Measurements from ENCODE around the gene MAPT. TPM values are rescaled to one million over a fixed set of nuclear protein-coding genes. Genes with fewer than 3 reads are reported as not detected.

MAPT gene
- total RNA-seq, 1 experiment from 2014 or later = 37.5 TPM

DNA sequence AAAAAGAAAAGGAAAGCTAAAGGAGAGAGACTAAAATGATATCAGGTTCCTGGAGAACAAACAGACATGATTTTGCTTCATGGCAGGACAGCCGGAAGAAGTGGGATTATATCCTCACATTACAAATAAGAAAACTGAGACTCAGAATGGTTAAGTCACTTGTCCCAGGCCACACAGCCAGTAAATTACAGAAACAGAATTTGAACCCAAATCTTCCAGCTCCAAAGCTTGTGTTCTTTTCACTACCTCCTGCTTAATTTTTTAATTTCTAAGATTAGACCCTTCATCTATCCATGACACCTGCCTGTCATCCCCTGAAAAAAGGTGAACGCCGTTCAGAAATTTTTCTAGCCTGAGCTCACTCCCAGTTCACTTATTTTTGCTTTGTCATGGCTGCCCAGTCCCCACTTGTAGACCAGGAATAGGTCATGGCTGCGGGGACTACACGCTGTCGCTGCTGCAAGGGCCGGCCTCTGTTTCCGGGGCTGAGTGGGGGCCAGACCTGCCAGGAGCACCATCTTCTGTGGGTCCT lies 36.1 kb downstream of the MAPT start:
- TF ChIP-seq, protein P1, sequence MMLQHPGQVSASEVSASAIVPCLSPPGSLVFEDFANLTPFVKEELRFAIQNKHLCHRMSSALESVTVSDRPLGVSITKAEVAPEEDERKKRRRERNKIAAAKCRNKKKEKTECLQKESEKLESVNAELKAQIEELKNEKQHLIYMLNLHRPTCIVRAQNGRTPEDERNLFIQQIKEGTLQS (IDR thresholded peaks at IDR 0.05) = no peak
- TF ChIP-seq, protein P2, sequence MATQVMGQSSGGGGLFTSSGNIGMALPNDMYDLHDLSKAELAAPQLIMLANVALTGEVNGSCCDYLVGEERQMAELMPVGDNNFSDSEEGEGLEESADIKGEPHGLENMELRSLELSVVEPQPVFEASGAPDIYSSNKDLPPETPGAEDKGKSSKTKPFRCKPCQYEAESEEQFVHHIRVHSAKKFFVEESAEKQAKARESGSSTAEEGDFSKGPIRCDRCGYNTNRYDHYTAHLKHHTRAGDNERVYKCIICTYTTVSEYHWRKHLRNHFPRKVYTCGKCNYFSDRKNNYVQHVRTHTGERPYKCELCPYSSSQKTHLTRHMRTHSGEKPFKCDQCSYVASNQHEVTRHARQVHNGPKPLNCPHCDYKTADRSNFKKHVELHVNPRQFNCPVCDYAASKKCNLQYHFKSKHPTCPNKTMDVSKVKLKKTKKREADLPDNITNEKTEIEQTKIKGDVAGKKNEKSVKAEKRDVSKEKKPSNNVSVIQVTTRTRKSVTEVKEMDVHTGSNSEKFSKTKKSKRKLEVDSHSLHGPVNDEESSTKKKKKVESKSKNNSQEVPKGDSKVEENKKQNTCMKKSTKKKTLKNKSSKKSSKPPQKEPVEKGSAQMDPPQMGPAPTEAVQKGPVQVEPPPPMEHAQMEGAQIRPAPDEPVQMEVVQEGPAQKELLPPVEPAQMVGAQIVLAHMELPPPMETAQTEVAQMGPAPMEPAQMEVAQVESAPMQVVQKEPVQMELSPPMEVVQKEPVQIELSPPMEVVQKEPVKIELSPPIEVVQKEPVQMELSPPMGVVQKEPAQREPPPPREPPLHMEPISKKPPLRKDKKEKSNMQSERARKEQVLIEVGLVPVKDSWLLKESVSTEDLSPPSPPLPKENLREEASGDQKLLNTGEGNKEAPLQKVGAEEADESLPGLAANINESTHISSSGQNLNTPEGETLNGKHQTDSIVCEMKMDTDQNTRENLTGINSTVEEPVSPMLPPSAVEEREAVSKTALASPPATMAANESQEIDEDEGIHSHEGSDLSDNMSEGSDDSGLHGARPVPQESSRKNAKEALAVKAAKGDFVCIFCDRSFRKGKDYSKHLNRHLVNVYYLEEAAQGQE (IDR thresholded peaks at IDR 0.05; ENCODE audit: low read depth) = no peak
- no peaks in the 10 kb centered on the region for H3K9me2 ChIP-seq (ENCODE audit: insufficient read depth)
- intact Hi-C loops (cut with micrococcal nuclease) = no loop called here
- no peaks in the 10 kb centered on the region for H3K9me3 ChIP-seq (ENCODE audit: control insufficient read depth in 1 of 2, insufficient read depth in 1 of 2, low read depth in 1 of 2, low read length in 2 of 2)
- POLR2A ChIA-PET = interaction anchor here (1.1 kb wide), 1 partner anchor 18 kb away, joined by 3 read pairs; no protein-coding TSS in a partner anchor
- RAD21 ChIA-PET (ENCODE audit: low non-redundant PET in 1 of 2, low total read pairs in 2 of 2, uncharacterized antibody in 2 of 2, unreplicated experiment in 2 of 2) = no interaction called here
- no peak overlapping the region for H3K4me2 ChIP-seq (ENCODE audit: low read length)
- no peak overlapping the region for H3K27ac ChIP-seq (ENCODE audit: low read depth, low read length)
- no peaks in the 10 kb centered on the region for H4K20me1 ChIP-seq (ENCODE audit: insufficient read depth)
- H3K27me3 ChIP-seq (ENCODE audit: insufficient read depth, low read length) = no peaks in the 10 kb centered on the region
- no peak overlapping the region for H3K4me3 ChIP-seq (replicated peaks in 1 of 2; ENCODE audit: low read depth in 1 of 2, low read length in 2 of 2)
- H2AFZ ChIP-seq (ENCODE audit: low read depth, low read length, poor library complexity, severe bottlenecking) = no peak overlapping the region
- ATAC-seq (no peak), DNase-seq (ENCODE audit: low read depth, low spot score) (no peak)
- no peaks in the 10 kb centered on the region for H3K79me2 ChIP-seq (ENCODE audit: insufficient read depth, low read length)
- peaks cover 3 to 6% of the 10 kb centered on the region in 2 experiments; a peak in 3 of 4 replicates for H3K4me1 ChIP-seq (ENCODE audit: control insufficient read depth in 1 of 2, insufficient read depth in 2 of 2, low read length in 2 of 2)
- BruUV-seq (replicated peaks) = no TSS peak
- CTCF ChIA-PET = interaction anchor here (1.5 kb wide), 1 partner anchor 19 kb away, joined by 4 read pairs; no protein-coding TSS in a partner anchor
- H3K36me3 ChIP-seq (ENCODE audit: control insufficient read depth in 1 of 2, insufficient read depth in 2 of 2, low read length in 2 of 2) = no peaks in the 10 kb centered on the region
- no peak overlapping the region for H3K9ac ChIP-seq (ENCODE audit: low read length)

DNA sequence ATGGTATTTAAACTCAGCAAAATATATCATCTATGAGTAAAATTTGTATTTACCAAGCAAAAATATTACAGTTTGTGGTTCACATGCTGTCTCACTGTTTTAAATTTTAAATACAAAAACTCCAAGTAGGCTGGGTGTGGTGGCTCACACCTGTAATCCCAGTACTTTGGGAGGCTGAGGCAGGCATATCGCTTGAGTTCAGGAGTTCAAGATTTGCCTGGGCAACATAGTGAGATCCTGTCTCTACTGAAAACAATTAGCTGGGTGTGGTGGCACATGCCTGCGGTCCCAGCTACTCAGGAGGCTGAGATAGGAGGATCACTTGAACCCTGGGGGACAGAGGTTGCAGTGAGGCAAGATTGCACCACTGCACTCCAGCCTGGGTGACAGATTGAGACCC lies 37.3 kb downstream of the MAPT start:
- Histone ChIP-seq H3K4me2 (ENCODE audit: low read length) (no peak overlapping the region), H3K4me3 (replicated peaks in 1 of 2; ENCODE audit: low read depth in 1 of 2, low read length in 2 of 2) (no peak overlapping the region), H3K36me3 (ENCODE audit: control insufficient read depth in 1 of 2, insufficient read depth in 2 of 2, low read length in 2 of 2) (no peaks in the 10 kb centered on the region), H4K20me1 (ENCODE audit: insufficient read depth) (no peaks in the 10 kb centered on the region), H3K9ac (ENCODE audit: low read length) (no peak overlapping the region), H3K79me2 (ENCODE audit: insufficient read depth, low read length) (no peaks in the 10 kb centered on the region), H3K4me1 (ENCODE audit: control insufficient read depth in 1 of 2, insufficient read depth in 2 of 2, low read length in 2 of 2) (peaks cover 3 to 6% of the 10 kb centered on the region in 2 experiments; a peak in 3 of 4 replicates), H3K9me2 (ENCODE audit: insufficient read depth) (no peaks in the 10 kb centered on the region), H2AFZ (ENCODE audit: low read depth, low read length, poor library complexity, severe bottlenecking) (no peak overlapping the region), H3K27me3 (ENCODE audit: insufficient read depth, low read length) (no peaks in the 10 kb centered on the region), H3K9me3 (ENCODE audit: control insufficient read depth in 1 of 2, insufficient read depth in 1 of 2, low read depth in 1 of 2, low read length in 2 of 2) (no peaks in the 10 kb centered on the region), H3K27ac (ENCODE audit: low read depth, low read length) (no peak overlapping the region)
- no peak for ATAC-seq
- intact Hi-C loops (cut with micrococcal nuclease) = no loop called here
- BruUV-seq (replicated peaks) = no TSS peak
- ChIA-PET CTCF (no interaction called here), POLR2A (no interaction called here), RAD21 (ENCODE audit: low non-redundant PET in 1 of 2, low total read pairs in 2 of 2, uncharacterized antibody in 2 of 2, unreplicated experiment in 2 of 2) (no interaction called here)
- DNase-seq (ENCODE audit: low read depth, low spot score) = no peak
- TF ChIP-seq SRF (IDR thresholded peaks at IDR 0.05; ENCODE audit: low read depth) (no peak), TCF7L2 (IDR thresholded peaks at IDR 0.05; ENCODE audit: borderline replicate concordance, extremely low read depth, insufficient read depth, insufficient read length) (no peak), YY1 (IDR thresholded peaks at IDR 0.05; ENCODE audit: extremely low read depth, insufficient replicate concordance, low read depth, low read length) (no peak), SP1 (IDR thresholded peaks at IDR 0.05; ENCODE audit: low read depth) (no peak), JUND (IDR thresholded peaks at IDR 0.05) (no peak), EZH2 (IDR thresholded peaks at IDR 0.05) (no peak), CBX3 (IDR thresholded peaks at IDR 0.05; ENCODE audit: low read depth) (no peak), SIN3A (IDR thresholded peaks at IDR 0.05; ENCODE audit: low read depth) (no peak)
- TF ChIP-seq, protein P3, sequence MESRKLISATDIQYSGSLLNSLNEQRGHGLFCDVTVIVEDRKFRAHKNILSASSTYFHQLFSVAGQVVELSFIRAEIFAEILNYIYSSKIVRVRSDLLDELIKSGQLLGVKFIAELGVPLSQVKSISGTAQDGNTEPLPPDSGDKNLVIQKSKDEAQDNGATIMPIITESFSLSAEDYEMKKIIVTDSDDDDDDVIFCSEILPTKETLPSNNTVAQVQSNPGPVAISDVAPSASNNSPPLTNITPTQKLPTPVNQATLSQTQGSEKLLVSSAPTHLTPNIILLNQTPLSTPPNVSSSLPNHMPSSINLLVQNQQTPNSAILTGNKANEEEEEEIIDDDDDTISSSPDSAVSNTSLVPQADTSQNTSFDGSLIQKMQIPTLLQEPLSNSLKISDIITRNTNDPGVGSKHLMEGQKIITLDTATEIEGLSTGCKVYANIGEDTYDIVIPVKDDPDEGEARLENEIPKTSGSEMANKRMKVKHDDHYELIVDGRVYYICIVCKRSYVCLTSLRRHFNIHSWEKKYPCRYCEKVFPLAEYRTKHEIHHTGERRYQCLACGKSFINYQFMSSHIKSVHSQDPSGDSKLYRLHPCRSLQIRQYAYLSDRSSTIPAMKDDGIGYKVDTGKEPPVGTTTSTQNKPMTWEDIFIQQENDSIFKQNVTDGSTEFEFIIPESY (IDR thresholded peaks at IDR 0.05; ENCODE audit: extremely low read depth, insufficient replicate concordance, low read length) = no peak
- TF ChIP-seq, protein P4, sequence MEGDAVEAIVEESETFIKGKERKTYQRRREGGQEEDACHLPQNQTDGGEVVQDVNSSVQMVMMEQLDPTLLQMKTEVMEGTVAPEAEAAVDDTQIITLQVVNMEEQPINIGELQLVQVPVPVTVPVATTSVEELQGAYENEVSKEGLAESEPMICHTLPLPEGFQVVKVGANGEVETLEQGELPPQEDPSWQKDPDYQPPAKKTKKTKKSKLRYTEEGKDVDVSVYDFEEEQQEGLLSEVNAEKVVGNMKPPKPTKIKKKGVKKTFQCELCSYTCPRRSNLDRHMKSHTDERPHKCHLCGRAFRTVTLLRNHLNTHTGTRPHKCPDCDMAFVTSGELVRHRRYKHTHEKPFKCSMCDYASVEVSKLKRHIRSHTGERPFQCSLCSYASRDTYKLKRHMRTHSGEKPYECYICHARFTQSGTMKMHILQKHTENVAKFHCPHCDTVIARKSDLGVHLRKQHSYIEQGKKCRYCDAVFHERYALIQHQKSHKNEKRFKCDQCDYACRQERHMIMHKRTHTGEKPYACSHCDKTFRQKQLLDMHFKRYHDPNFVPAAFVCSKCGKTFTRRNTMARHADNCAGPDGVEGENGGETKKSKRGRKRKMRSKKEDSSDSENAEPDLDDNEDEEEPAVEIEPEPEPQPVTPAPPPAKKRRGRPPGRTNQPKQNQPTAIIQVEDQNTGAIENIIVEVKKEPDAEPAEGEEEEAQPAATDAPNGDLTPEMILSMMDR (IDR thresholded peaks at IDR 0.05 in 2 of 3, conservative IDR thresholded peaks at IDR 0.05 in 1 of 3; ENCODE audit: borderline replicate concordance in 1 of 3, insufficient read depth in 1 of 3, low read depth in 2 of 3, low read length in 2 of 3) = no peak

Measured in HCT116 (cell line).